T-helper 2 cell treated with Interferon-gamma antibody and Interleukin-4, amounts not matched to agents 5 μg/mL and 100 μg/mL, for 36 hours (primary cell): ENCODE data around the gene CHMP4A.
A peak's percentile ranks its signal among the peaks of the same experiment; 100 is the strongest.
"Not testable (repeated sequence)": the region's sequence is repeated elsewhere in the genome, so short reads cannot be mapped to it uniquely, and the experiment has no call there.

Experiments used
- DNase-seq: peaks from one replicate; pipeline ENCODE4 v3.0.0; 2021; ENCODE audit warnings: low spot score
- H3K27ac Mint-ChIP-seq: one replicate; pipeline ENCODE4 v1.8.0; 2021; ENCODE audit warnings: mild to moderate bottlenecking, mixed read lengths
- H3K27me3 Mint-ChIP-seq: one replicate; pipeline ENCODE4 v1.8.0; 2021; ENCODE audit warnings: low read depth, mixed read lengths
- H3K36me3 Mint-ChIP-seq: one replicate; pipeline ENCODE4 v1.8.0; 2021; ENCODE audit warnings: low read depth, mixed read lengths
- H3K4me1 Mint-ChIP-seq: one replicate; pipeline ENCODE4 v1.8.0; 2021; ENCODE audit warnings: low read depth, mixed read lengths
- H3K4me3 Mint-ChIP-seq: one replicate; pipeline ENCODE4 v1.8.0; 2022; ENCODE audit warnings: mild to moderate bottlenecking, moderate library complexity, mixed read lengths
- H3K9me3 Mint-ChIP-seq: one replicate; pipeline ENCODE4 v1.8.0; 2021; ENCODE audit warnings: mixed read lengths

Gene CHMP4A

DNA sequence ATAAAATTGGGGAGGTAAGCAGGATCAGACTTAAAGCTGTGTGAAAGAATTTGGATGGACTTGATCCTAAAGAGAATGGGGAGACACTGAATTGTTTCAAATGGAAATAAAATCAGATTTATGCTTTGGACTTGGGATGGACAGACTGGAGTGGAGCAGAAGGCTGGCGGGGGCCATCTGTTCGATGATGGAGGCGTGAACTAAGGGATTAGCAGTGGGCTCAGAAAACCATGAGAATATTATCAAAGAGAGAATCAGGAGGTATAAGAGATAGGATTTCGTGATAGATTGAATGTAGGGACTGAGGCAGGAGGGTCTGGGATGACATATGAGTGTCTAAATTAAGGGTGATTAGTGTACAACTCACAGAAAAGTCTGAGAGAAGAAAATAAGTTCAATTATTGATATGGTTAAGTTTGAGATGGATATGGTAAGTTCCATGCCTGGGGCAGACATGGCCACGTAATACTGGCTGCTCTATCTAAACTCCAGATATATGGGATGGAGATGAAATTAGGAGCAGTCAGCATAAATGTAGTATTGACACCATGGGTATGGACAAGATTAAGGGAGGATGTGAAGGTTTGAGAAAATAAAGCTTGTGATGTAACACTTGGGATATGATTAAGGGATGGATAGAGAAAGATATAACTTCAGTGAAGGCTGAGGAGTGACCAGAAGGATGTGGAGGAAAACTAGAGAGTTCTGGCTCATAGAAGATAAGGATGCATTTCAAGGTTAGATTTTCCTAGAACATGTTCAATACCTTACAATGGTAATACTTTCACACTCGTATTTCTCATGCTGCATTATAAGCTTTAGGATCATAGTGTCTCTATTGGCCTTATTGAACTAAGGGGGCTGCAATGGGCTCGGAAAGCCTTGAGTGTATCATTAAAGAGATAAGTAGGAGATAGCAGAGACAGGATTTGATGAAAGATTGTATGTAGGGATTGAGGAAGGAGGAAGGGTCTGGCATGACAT is 8.8 kb downstream of the CHMP4A start:
- Mint-ChIP-seq H3K27ac (peak overlapping the region; percentile 2), H3K27me3 (no peaks in the 10 kb centered on the region), H3K9me3 (peaks cover 12% of the 10 kb centered on the region), H3K36me3 (peaks cover 67% of the 10 kb centered on the region), H3K4me1 (no peaks in the 10 kb centered on the region), H3K4me3 (no peak overlapping the region)
- DNase-seq: no peak

DNA sequence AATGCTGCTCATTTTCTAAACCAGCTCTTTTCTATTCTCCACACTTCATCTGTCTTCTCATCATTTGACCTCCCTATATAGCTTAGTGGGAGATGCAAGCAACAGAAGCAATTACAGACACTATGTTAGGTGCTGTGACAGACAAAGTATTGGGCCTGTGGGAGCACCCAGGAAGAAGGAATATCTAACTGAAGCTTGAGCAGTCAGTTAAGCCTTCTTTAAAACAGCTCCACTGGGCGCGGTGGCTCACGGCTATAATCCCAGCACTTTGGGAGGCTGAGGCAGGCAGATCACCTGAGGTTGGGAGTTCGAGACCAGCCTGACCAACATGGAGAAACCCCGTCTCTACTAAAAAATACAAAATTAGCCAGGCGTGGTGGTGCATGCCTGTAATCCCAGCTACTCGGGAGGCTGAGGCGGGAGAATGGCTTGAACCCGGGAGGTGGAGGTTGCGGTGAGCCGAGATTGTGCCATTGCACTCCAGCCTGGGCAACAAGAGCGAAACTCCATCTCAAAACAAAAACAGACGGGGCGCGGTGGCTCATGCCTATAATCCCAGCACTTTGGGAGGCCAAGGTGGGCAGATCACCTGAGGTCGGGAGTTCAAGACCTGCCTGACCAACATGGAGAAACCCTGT is 9.9 kb downstream of the CHMP4A start:
- peaks cover 12% of the 10 kb centered on the region for H3K9me3 Mint-ChIP-seq
- H3K27me3 Mint-ChIP-seq, DNase-seq, H3K4me1 Mint-ChIP-seq, H3K4me3 Mint-ChIP-seq, H3K27ac Mint-ChIP-seq: not testable (repeated sequence)
- H3K36me3 Mint-ChIP-seq: peaks cover 71% of the 10 kb centered on the region

DNA sequence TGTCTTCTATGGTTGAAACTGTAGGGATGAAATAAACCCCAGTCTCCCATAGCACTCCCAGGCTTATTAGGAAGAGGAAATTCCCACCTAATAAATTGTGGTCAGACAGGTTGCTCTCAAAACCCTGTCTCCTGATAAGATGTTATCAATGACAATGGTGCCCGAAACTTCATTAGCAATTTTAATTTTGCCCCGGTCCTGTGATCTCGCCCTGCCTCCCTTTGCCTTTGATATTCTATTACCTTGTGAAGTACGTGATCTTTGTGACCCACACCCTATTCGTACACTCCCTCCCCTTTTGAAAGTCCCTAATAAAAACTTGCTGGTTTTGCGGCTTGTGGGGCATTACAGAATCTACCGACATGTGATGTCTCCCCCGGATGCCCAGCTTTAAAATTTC is 10.8 kb downstream of the CHMP4A start:
- peaks cover 12% of the 10 kb centered on the region for H3K9me3 Mint-ChIP-seq
- H3K36me3 Mint-ChIP-seq: peaks cover 63% of the 10 kb centered on the region
- not testable (repeated sequence) for H3K27me3 Mint-ChIP-seq

DNA sequence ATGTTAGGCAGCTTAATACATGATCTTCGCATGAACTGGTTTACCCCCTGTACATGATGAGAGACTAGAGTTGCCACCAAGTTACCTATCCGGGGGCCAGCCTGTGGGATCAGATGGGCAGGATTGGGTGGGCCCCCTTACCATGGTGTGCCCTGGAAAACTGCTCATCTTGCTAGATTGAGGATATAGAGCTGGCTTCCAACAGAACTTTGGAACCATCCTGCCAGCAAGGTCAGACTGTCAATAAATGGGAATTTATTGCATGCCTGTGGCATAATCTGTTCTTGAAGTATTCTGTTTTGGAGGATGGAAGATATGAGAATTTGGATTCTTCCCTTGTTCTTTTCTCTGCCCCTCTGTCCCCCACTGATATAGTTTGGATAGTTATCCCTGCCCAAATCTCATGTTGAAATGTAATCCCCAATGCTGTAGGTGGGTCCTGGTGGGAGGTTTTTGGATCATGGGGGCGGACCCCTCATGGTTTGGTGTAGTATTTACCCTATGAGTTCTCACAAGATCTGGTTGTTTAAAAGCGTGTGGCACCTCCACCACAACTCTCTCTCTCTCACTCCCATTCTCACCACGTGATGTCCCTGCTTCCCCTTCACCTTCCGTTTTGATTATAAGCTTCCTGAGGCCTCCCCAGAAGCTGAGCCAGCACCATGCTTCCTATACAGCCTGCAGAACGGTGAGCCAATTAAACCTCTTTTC is 14.3 kb downstream of the CHMP4A start:
- peaks cover 12% of the 10 kb centered on the region for H3K9me3 Mint-ChIP-seq
- H3K36me3 Mint-ChIP-seq: peaks cover 51% of the 10 kb centered on the region
- peaks cover 29% of the 10 kb centered on the region for H3K4me1 Mint-ChIP-seq
- peak overlapping the region; percentile 68 for H3K27ac Mint-ChIP-seq
- DNase-seq: no peak
- H3K4me3 Mint-ChIP-seq: peak overlapping the region; percentile 33
- no peaks in the 10 kb centered on the region for H3K27me3 Mint-ChIP-seq

More for the DNA sequence above, 10.8 kb downstream of the CHMP4A start:
- H3K4me3 Mint-ChIP-seq, DNase-seq, H3K27ac Mint-ChIP-seq, H3K4me1 Mint-ChIP-seq: not testable (repeated sequence)

DNA sequence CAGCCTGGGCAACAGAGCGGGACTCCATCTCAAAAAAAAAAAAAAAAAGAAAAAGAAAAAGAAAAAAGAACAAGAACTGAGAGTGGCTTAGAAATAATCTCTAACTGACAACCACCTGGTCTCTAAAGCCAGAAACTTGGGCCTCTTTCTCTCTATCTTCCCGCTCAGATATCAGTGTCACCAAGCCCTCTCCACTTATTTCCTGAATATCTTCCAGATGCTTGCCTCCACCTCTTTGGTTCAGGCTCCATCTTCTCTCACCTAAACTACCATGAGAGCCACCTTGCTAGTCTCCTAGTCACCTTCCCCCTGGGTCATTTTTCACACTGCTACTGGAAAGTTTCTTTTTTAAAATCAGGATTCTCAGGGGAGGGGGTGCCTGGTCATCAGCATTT is 16.2 kb downstream of the CHMP4A start:
- H3K36me3 Mint-ChIP-seq: peaks cover 51% of the 10 kb centered on the region
- H3K27me3 Mint-ChIP-seq: no peaks in the 10 kb centered on the region
- H3K4me3 Mint-ChIP-seq: peak overlapping the region; percentile 98
- DNase-seq: no peak
- H3K4me1 Mint-ChIP-seq: peaks cover 41% of the 10 kb centered on the region
- H3K9me3 Mint-ChIP-seq: peaks cover 6% of the 10 kb centered on the region
- H3K27ac Mint-ChIP-seq: peak overlapping the region; percentile 62

DNA sequence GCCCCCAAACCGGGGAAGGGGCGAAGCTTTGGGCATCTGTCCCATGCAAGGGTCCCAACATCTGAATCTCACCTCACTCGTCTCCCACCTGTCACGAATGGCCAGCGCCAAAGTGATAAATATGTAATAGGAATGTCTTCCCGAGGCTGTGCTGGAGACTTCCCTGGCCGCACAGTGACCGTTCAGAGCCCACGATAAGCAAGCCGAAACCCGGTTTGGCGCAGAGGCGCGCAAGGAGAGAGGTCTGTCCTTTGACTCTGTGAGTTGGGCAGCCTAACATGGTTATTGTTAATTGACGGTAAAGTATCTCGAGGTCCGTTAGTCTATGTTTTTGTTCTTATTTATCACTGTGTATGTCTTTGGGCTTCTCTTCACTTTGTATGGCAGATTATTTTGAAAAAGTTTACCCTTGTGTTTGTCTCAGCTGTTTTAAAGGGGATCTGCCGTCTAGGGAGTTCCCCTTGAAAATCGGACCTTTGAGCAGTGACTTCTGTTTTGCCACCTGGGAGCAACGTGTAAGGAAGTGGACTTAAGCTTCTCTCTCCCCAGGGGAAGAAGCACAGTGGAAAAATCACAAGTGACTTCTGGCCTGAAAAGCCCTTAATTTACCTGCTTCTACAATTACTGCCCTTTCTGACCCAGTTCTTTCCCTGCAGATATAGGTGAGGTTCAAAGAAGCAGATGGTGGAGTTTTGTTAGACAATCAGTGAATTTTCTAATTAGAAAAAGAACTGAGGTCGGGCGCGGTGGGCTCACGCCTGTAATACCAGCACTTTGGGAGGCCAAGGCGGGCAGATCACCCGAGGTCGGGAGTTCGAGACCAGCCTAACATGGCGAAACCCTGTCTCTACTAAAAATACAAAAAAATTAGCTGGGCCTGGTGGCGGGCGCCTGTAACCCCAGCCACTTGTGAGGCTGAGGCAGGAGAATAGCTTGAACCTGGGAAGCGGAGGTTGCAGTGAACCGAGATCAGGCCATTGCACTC is 16.9 kb downstream of the CHMP4A start:
- Mint-ChIP-seq H3K27me3 (no peaks in the 10 kb centered on the region), H3K27ac (peak overlapping the region; percentile 98), H3K4me3 (peak overlapping the region; percentile 98), H3K9me3 (peaks cover 2% of the 10 kb centered on the region), H3K4me1 (peaks cover 42% of the 10 kb centered on the region), H3K36me3 (peaks cover 50% of the 10 kb centered on the region)
- DNase-seq: no peak

DNA sequence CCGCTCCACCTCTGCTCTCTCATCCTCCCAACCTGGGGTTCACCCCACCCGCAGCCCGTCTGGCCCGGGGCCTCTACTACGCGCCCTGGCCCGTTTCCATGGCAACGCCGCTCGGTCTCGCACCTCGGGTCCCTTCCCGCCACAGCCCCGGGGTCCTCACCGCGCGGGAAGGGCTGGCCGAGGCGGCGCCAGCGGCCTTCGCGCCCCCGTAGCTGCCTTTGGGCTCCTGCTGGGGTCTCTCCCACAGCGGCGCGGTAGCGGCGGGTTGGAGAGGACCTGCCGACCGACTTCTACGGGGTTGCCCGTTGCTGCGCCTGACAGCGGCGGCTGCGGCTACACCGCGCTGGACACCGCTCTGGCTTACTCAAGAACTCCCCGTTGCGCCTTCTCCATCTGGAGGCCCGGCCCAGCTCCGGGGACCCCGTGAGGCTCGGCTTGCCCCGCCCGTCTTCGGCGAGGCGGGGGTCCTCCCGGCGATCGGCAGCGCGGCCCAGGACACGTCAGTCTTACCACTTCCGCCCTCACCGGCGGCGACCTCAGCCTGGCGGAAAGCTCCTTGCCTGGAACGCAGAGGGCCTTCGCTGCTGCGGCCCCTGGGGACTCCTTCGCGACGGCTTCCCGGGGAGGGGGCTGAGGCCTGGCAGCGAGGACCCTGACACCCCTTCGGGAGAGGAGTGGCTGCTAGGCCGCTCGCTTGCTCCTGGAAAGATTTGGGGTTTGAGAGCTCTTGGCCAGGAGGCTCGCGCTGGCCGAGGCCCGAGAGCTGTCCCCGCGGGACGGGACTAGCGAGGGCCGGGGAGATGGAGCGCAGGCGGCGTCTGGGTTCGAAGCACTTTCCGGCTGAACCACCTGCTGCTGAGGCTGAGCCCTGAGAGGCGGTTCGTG is 17.9 kb downstream of the CHMP4A start, which contains the start of gene TM9SF1:
Gene TM9SF1, minus strand, starts transcription at position 256 of the 885 bp plus-strand sequence. CDS start 422 bp downstream, outside the sequence.
- Mint-ChIP-seq H3K27ac (peak within 1 kb of the TSS; percentile 98), H3K4me3 (peak within 1 kb of the TSS; percentile 98), H3K36me3 (peaks cover 49% of the 10 kb centered on the region), H3K4me1 (peaks cover 45% of the 10 kb centered on the region), H3K27me3 (no peaks in the 10 kb centered on the region), H3K9me3 (no peaks in the 10 kb centered on the region)
- peak; percentile 84 for DNase-seq

DNA sequence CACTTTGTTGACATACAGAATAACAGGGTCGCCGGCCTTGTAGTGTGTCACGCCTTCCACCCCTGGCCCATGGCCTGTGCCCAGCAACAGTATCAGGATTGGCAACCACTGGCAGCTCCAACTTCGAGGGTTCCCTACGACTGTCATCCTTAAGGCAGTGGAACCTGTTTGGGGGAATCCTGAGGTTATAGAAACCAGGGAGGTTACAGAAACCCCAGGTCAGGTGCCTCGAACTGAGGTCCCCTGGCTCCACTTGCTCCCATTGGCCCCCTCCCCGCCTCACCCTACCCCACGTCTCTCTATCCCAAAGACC is 18.5 kb downstream of the CHMP4A start:
- Mint-ChIP-seq H3K9me3 (no peaks in the 10 kb centered on the region), H3K27ac (peak overlapping the region; percentile 98), H3K36me3 (peaks cover 51% of the 10 kb centered on the region), H3K4me3 (peak overlapping the region; percentile 98), H3K4me1 (peaks cover 48% of the 10 kb centered on the region), H3K27me3 (no peaks in the 10 kb centered on the region)
- no peak for DNase-seq

DNA sequence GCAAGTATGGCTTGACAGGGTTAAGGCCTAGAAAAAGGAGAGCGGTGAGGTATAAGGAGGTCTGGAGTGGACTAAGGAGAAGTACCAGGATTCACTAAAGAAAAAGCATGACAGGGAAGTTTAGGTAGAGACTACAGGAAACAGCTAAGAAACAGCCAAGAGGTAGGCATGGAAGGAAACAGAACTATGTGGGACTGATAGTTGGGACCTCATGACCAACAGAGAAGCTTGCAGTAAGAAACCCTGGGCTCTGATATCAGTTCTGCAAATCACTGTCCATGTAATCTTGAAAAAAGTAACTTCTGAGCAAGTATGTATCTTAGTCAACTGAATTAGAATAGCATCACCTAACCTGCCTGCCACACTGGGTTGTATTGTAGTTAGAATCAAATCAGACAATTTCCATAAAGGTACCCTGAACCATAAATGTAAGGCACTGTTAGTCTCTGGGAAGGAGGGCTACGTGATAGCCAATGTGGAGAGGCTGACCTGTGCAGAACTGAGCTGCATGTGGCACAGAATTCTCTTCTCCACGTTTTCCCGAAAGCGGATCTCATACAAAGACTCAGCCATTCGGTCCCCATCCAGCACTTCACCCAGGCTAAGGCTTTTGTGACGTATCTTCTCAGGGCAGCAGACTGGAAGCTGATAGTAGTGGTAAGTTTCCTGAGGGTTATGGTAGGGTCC is 19.0 kb downstream of the CHMP4A start:
- Mint-ChIP-seq H3K4me3 (peak overlapping the region; percentile 98), H3K9me3 (no peaks in the 10 kb centered on the region), H3K27me3 (no peaks in the 10 kb centered on the region), H3K27ac (peak overlapping the region; percentile 98), H3K36me3 (peaks cover 49% of the 10 kb centered on the region), H3K4me1 (peaks cover 50% of the 10 kb centered on the region)
- no peak for DNase-seq

DNA sequence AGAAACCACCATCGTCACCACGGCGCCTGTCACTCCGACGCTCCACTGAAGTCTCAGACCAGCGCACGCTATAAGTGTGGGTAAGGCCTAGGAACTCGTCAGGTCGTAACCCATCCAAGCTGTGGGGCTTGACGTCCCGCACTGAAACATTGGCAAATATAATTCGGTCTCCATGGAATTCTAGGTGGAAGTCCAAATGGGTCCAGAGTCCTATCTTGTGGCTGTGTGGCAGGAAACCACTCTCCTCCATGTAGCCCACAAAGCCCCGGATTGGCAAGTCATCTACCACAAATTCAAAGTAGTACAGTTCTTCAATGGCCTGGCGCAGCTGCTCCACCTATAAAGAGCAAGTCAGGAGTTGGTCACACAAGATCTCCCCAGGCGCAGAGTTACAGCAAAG is 20.4 kb downstream of the CHMP4A start:
- Mint-ChIP-seq H3K27ac (no peak overlapping the region), H3K4me1 (peaks cover 46% of the 10 kb centered on the region), H3K36me3 (peaks cover 40% of the 10 kb centered on the region), H3K27me3 (no peaks in the 10 kb centered on the region), H3K4me3 (peak overlapping the region; percentile 9), H3K9me3 (no peaks in the 10 kb centered on the region)
- no peak for DNase-seq

DNA sequence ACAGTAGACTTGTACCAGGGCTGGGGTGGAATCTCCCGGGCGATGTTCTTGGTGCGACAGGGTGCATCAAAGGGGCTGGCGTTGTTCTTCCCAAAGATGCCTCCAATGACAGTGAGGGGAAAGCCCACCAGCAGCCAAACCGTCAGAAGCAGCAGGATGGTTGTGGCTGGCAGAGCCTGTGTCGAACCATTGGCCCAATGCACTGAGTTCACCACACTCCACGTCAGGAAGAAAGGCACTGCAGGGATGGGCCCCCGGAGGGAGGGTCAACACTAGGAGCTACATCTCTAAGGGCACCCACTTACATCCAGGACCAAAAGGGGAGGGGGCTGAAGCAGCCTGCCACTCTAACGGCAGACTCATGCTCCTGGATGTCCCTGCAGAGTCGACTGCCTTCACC is 22.9 kb downstream of the CHMP4A start:
- DNase-seq: no peak
- H3K27ac Mint-ChIP-seq: no peak overlapping the region
- no peaks in the 10 kb centered on the region for H3K9me3 Mint-ChIP-seq
- no peak overlapping the region for H3K4me3 Mint-ChIP-seq
- H3K4me1 Mint-ChIP-seq: peaks cover 46% of the 10 kb centered on the region
- H3K36me3 Mint-ChIP-seq: peaks cover 42% of the 10 kb centered on the region
- H3K27me3 Mint-ChIP-seq: no peaks in the 10 kb centered on the region

DNA sequence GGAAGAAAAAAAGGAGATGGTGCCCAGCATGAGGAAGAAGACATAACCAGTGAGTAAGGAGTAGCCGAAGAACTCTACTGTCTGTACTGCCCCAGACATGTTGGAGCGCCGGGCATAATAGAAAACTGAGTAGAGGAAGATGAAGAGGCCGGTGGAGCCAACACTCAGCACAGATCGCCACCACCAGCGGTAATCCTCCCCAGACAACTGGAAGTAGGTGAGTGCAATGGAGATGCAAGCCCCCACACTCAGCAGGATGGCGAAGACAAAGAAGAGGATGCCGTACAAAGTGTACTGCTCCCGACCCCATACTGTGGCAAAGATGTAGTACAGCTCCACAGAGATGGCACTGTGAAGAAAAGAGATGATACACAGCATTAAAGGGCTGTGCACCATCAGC is 23.8 kb downstream of the CHMP4A start:
- no peaks in the 10 kb centered on the region for H3K9me3 Mint-ChIP-seq
- peaks cover 39% of the 10 kb centered on the region for H3K4me1 Mint-ChIP-seq
- H3K4me3 Mint-ChIP-seq: no peak overlapping the region

More for the DNA sequence above, 23.8 kb downstream of the CHMP4A start:
- H3K27ac Mint-ChIP-seq: peak overlapping the region; percentile 68
- DNase-seq: no peak
- no peaks in the 10 kb centered on the region for H3K27me3 Mint-ChIP-seq
- peaks cover 44% of the 10 kb centered on the region for H3K36me3 Mint-ChIP-seq
